K562 (cell line): ENCODE data around the gene KIAA1210. TPM values are rescaled to one million over a fixed set of nuclear protein-coding genes. Genes with fewer than 3 reads are reported as not detected.

Experiments
- ATAC-seq: fragments of 200-7000 bp; cut with Tn5 transposase; 3 replicates; pipeline ENCODE4 v1.9.1; 2020; ENCODE audit warnings: moderate library complexity
- BruUV-seq: library from RNA; stranded (reverse); fragments of 400-500 nt; replicated peaks from 2 replicates; lab custom pipeline; 2021; lab: Mats Ljungman, UMichigan
- CTCF ChIA-PET: fragments of 300-600 bp; formaldehyde crosslinking; extraction: SDS; loops from one replicate; lab custom pipeline; 2021; ENCODE audit warnings: low intra/inter-chr PET ratio; lab: Yijun Ruan, JAX
- POLR2A ChIA-PET: fragments of 300-600, 350-650 bp; sonication (Branson Sonifier 250); formaldehyde crosslinking; extraction: SDS; loops from one replicate; lab custom pipeline; 2021; ENCODE audit warnings: antibody characterized with exemption, inconsistent platforms; lab: Yijun Ruan, JAX
- DNase-seq, 4 experiments: peaks; one replicate each; pipeline versions ENCODE4 v3.0.0 to v3.0.0-alpha.2; 2011 to 2018; ENCODE audit warnings: low spot score in 3 of 4, mixed read lengths in 3 of 4; ENCODE audit errors: extremely low read depth in 1 of 4
- FAIRE-seq: peaks from 2 replicates; lab custom pipeline; 2011; peaks lifted over from hg19 to GRCh38; lab: Jason Lieb, UNC
- H2AFZ ChIP-seq: 2 replicates; pipeline ENCODE4 v1.6.0; 2011; ENCODE audit warnings: low read depth, low read length, control low read depth, inconsistent platforms
- H3K27ac ChIP-seq: fragments of 200-600 bp; 3 replicates; pipeline ENCODE4 v1.8.0; 2011; ENCODE audit warnings: low read depth, mild to moderate bottlenecking, control low read depth, inconsistent platforms, low read length, moderate library complexity, mixed read lengths; ENCODE audit errors: extremely low read depth
- H3K27me3 ChIP-seq, 2 experiments: fragments of 300-600 bp in 1 of 2; 2 replicates in 1 of 2; 3 replicates in 1 of 2; pipeline versions ENCODE4 v1.6.0 to v1.8.0; 2011; ENCODE audit warnings: inconsistent platforms in 2 of 2, low read length in 2 of 2, mild to moderate bottlenecking in 1 of 2, mixed read lengths in 1 of 2, moderate library complexity in 1 of 2; ENCODE audit not compliant: control insufficient read depth in 2 of 2, insufficient read depth in 2 of 2
- H3K36me3 ChIP-seq: fragments of 300-600 bp; 3 replicates; pipeline ENCODE4 v1.8.0; 2011; ENCODE audit warnings: mild to moderate bottlenecking, low read length, inconsistent platforms; ENCODE audit not compliant: control insufficient read depth, insufficient read depth
- H3K4me1 ChIP-seq, 2 experiments: fragments of 200-600 bp in 1 of 2; replicated peaks in 1 of 2; 2 replicates in 1 of 2; 3 replicates in 1 of 2; pipeline versions ENCODE4 v1.5.1 to v1.8.0; 2011; ENCODE audit warnings: inconsistent platforms in 2 of 2, low read length in 2 of 2, mild to moderate bottlenecking in 1 of 2, mixed read lengths in 1 of 2, moderate library complexity in 1 of 2; ENCODE audit not compliant: control insufficient read depth in 2 of 2, insufficient read depth in 2 of 2
- H3K4me2 ChIP-seq: 2 replicates; pipeline ENCODE4 v1.6.1; 2011; ENCODE audit warnings: low read length, control low read depth, inconsistent platforms, mixed read lengths; ENCODE audit not compliant: insufficient read depth
- H3K4me3 ChIP-seq: fragments of 200-600 bp; sonication (generic), shearing (Covaris generic); 2 replicates; pipeline ENCODE4 v1.5.1; 2016; ENCODE audit warnings: control low read depth, inconsistent platforms
- H3K79me2 ChIP-seq: fragments of 200-600 bp; 3 replicates; pipeline ENCODE4 v1.8.0; 2011; ENCODE audit warnings: low read length, inconsistent platforms; ENCODE audit not compliant: control insufficient read depth, insufficient read depth
- H3K9ac ChIP-seq, 2 experiments: 2 replicates each; pipeline versions ENCODE4 v1.6.0 to v1.6.1; 2011; ENCODE audit warnings: low read depth in 2 of 2, low read length in 2 of 2, control low read depth in 1 of 2, inconsistent platforms in 1 of 2, mild to moderate bottlenecking in 1 of 2, mixed read lengths in 1 of 2; ENCODE audit not compliant: insufficient read depth in 1 of 2
- H3K9me1 ChIP-seq: one replicate; pipeline ENCODE4 v1.6.0; 2011; ENCODE audit warnings: inconsistent platforms, mild to moderate bottlenecking, low read length, moderate library complexity; ENCODE audit not compliant: control insufficient read depth, insufficient read depth
- H3K9me3 ChIP-seq: replicated peaks from 2 replicates; pipeline ENCODE4 v1.5.1; 2011; ENCODE audit warnings: low read depth, low read length, inconsistent platforms; ENCODE audit not compliant: control insufficient read depth, insufficient read depth
- H4K20me1 ChIP-seq: replicated peaks from 2 replicates; pipeline ENCODE4 v1.6.1; 2011; ENCODE audit warnings: low read length, inconsistent platforms, mixed read lengths; ENCODE audit not compliant: control insufficient read depth, insufficient read depth
- BCOR ChIP-seq: fragments of 450-650 bp; IDR thresholded peaks from 2 replicates; pipeline ENCODE4 v1.6.1; 2016
- GATAD2A ChIP-seq: fragments of 450-650 bp; IDR thresholded peaks from 2 replicates; pipeline ENCODE4 v1.6.1; 2017
- KDM2B ChIP-seq: fragments of 250-450 bp; sonication (Bioruptor Pico); IDR thresholded peaks from 2 replicates; pipeline ENCODE4 v1.8.0; 2021; ENCODE audit warnings: mild to moderate bottlenecking, moderate library complexity
- KLF1 ChIP-seq: fragments of 450-650 bp; IDR thresholded peaks from 2 replicates; pipeline ENCODE4 v1.6.1; 2016; ENCODE audit warnings: missing genetic modification characterization, missing compliant biosample characterization
- POLR2H ChIP-seq: IDR thresholded peaks from 2 replicates; pipeline ENCODE4 v1.6.1; 2016; ENCODE audit warnings: missing genetic modification characterization, low read depth, mild to moderate bottlenecking, control low read depth, missing compliant biosample characterization, moderate library complexity
- PRMT5 ChIP-seq: sonication (generic); formaldehyde crosslinking; IDR thresholded peaks from 2 replicates; pipeline ENCODE4 v1.5.0; 2020; ENCODE audit warnings: missing genetic modification reagents
- PTTG1 ChIP-seq: fragments of 450-650 bp; IDR thresholded peaks from 2 replicates; pipeline ENCODE4 v1.6.1; 2016; ENCODE audit warnings: low read depth, mild to moderate bottlenecking, missing genetic modification characterization, missing compliant biosample characterization
- SMC3 ChIP-seq: conservative IDR thresholded peaks from 2 replicates; pipeline ENCODE4 v1.6.1; 2011; ENCODE audit warnings: low read depth, low read length, improper control_type of control experiment; ENCODE audit not compliant: insufficient read depth
- TSC22D4 ChIP-seq: fragments of 450-650 bp; IDR thresholded peaks from 2 replicates; pipeline ENCODE4 v1.6.1; 2016; ENCODE audit warnings: missing genetic modification characterization, missing biosample characterization, control low read depth
- ZNF174 ChIP-seq: fragments of 250-450 bp; sonication (Bioruptor Pico); IDR thresholded peaks from 2 replicates; pipeline ENCODE4 v1.4.0; 2020; ENCODE audit warnings: mild to moderate bottlenecking
- WGBS: fragments of 100-300 bp; shearing (Covaris generic); methylation state at CpG from one replicate; pipeline ENCODE4 v1.1.6; 2016; ENCODE audit warnings: low coverage, mixed read lengths; ENCODE audit not compliant: insufficient coverage; ENCODE audit errors: missing lambda C conversion rate; 5-methylcytosine and 5-hydroxymethylcytosine counted together
- in situ Hi-C: fragments of 300-500 bp; cut with MboI; formaldehyde crosslinking; loops from 4 replicates; pipeline ENCODE4 v1.15.0; 2018; ENCODE audit warnings: inconsistent platforms, mixed read lengths
- intact Hi-C: fragments of 100-400 bp; cut with micrococcal nuclease; formaldehyde crosslinking; loops from 2 replicates; pipeline ENCODE4 v1.14.2; 2022
- polyA plus RNA-seq, 8 experiments: library from polyadenylated mRNA; depleted of rRNA in 4 of 8; stranded (reverse) in 5 of 8; unstranded in 3 of 8; fragments of >200 nt; fragmentation: Nextera tagmentation in 2 of 8; fragmentation: Illumina TruSeq in 1 of 8; extraction: Ambion mirVana in 2 of 8; extraction: Trizol in 1 of 8; gene quantifications; 2 replicates each; pipeline versions ENCODE4 v1.2.1 to v1.2.3, GENCODE V29; 2011 to 2014; ENCODE audit warnings: inconsistent platforms in 1 of 8, missing spikeins in 1 of 8
- total RNA-seq, 7 experiments: library from RNA; depleted of rRNA in 6 of 7; stranded (reverse); fragments of >200 nt in 6 of 7; fragmentation: Illumina TruSeq in 2 of 7; extraction: Trizol in 2 of 7; gene quantifications; 2 replicates each; pipeline versions ENCODE4 v1.2.1 to v1.2.3, GENCODE V29; 2011 to 2021; ENCODE audit warnings: low replicate concordance in 1 of 7
- TF ChIP-seq, protein P1 (sequence below): fragments of 450-650 bp; IDR thresholded peaks from 2 replicates; pipeline ENCODE4 v1.7.1; 2018; ENCODE audit warnings: mild to moderate bottlenecking, low read depth; ENCODE audit not compliant: partially characterized antibody

KIAA1210 gene
- total and polyA plus RNA-seq, 9 of the 15 experiments (the other 6 are each of a cell fraction or from before 2014, with no cell fraction given), result not detected

DNA sequence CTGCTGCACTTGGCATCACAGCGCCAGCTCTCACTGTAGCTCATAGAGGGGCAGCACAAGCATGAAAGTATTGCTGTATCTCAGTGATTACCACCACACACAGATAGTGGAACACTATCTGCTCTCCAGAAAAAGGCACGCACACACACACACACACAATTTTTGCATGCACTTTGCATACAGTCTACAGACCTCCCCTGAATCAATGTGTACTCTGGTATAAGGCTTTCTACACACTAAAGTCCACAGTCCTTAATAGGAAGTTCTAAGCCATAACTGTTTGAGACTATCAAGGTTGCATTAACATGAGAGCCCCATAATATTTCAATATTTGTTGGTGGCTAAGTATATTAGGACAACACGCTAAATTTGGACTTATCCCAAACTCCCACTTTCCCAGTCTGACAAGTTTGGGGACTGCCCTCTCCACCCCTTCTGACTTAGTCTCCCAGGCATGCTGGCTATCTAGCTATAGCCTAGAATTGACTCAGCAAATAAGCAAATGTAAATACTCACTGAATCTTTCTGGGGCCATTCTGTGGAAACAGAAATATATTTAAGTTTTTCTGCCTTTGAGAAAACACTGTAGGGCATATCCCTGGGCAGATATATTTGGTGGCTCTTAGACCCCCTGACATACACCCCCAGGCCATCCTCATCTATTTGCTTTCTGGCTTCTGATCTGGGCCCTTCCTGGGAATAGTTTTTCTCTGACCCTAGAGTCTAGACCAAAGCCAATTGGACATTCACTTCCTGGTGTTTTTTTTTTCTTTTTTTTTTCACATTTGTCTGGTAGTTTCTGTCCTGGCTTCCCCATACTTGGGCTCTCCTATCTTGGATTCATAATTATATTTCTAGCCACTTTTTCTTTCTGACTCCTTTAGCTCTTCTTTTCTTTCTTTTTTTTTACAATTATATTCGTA lies 91.2 kb downstream of the KIAA1210 start:
- peaks cover 0 to 6% of the 10 kb centered on the region in 2 experiments; a peak in 2 of 5 replicates for H3K4me1 ChIP-seq
- no peak for ATAC-seq
- intact Hi-C loops, result no loop called here
- no peak for TF ChIP-seq POLR2H
- TF ChIP-seq BCOR, result no peak
- no peak for TF ChIP-seq SMC3
- no peak for TF ChIP-seq KLF1 (tag)
- TF ChIP-seq, protein P1, sequence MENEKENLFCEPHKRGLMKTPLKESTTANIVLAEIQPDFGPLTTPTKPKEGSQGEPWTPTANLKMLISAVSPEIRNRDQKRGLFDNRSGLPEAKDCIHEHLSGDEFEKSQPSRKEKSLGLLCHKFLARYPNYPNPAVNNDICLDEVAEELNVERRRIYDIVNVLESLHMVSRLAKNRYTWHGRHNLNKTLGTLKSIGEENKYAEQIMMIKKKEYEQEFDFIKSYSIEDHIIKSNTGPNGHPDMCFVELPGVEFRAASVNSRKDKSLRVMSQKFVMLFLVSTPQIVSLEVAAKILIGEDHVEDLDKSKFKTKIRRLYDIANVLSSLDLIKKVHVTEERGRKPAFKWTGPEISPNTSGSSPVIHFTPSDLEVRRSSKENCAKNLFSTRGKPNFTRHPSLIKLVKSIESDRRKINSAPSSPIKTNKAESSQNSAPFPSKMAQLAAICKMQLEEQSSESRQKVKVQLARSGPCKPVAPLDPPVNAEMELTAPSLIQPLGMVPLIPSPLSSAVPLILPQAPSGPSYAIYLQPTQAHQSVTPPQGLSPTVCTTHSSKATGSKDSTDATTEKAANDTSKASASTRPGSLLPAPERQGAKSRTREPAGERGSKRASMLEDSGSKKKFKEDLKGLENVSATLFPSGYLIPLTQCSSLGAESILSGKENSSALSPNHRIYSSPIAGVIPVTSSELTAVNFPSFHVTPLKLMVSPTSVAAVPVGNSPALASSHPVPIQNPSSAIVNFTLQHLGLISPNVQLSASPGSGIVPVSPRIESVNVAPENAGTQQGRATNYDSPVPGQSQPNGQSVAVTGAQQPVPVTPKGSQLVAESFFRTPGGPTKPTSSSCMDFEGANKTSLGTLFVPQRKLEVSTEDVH, result no peak
- TF ChIP-seq PRMT5 (CRISPR knock-in tag), result no peak
- no peak for TF ChIP-seq KDM2B (CRISPR knock-in tag)
- TF ChIP-seq TSC22D4 (tag), result no peak
- no peak for TF ChIP-seq ZNF174
- TF ChIP-seq PTTG1 (tag), result no peak
- no peak for TF ChIP-seq GATAD2A

More for the DNA sequence above, 91.2 kb downstream of the KIAA1210 start:
- Histone ChIP-seq H3K4me3 (no peak overlapping the region), H3K9me3 (no peaks in the 10 kb centered on the region), H3K79me2 (no peaks in the 10 kb centered on the region), H4K20me1 (no peaks in the 10 kb centered on the region), H2AFZ (no peak overlapping the region; the same call in 1 of the 2 replicates), H3K4me2 (no peak overlapping the region), H3K27me3 (no peaks in the 10 kb centered on the region), H3K36me3 (no peaks in the 10 kb centered on the region), H3K9ac (no peak overlapping the region), H3K9me1 (no peaks in the 10 kb centered on the region), H3K27ac (no peak overlapping the region)
- DNase-seq (no peak), FAIRE-seq (no peak)
- ChIA-PET CTCF (no interaction called here), POLR2A (no interaction called here)
- BruUV-seq, result no TSS peak
- in situ Hi-C loops, result loop anchor here (5.0 kb wide), 1 partner anchor 549 kb away; no protein-coding TSS in a partner anchor
- WGBS, result 4% methylated on average over 3 of the region's 4 CpGs
